Inflammatory macrophage (primary cell): ENCODE measurements around the gene PEAR1.

Experiments
- DNase-seq, 2 donors: peaks; one replicate each; pipeline ENCODE4 v3.0.0-alpha.2; 2020 to 2022

The PEAR1 gene

GRCh38 chr1:156860628-156861423 is 32.7 kb upstream of the PEAR1 start, which contains the start of gene NTRK1:
NTRK1 (plus strand) TSS chr1:156860865; CDS start chr1:156860935, 70 bp downstream.
- DNase-seq, result no peak

DNA sequence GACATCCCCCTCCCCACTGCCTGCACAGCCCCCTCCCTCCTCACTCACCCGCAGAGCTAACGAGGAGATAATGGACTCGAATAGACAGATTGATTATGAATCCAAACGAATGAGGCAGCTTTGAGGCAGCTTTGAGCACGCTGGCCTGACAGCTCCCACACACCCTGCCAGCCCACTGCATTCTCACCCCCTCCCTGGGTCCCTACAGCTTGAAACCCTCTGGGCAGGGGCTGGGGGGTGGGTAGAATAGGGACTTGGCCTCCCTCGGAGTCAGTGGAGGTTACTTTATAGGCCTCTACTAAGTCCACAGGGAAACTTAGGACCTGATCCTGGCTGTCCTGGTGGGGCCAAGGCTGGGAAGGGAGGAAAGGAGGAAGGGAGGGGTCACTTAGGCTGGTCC is 30.9 kb upstream of the PEAR1 start:
- DNase-seq, result no peak

DNA sequence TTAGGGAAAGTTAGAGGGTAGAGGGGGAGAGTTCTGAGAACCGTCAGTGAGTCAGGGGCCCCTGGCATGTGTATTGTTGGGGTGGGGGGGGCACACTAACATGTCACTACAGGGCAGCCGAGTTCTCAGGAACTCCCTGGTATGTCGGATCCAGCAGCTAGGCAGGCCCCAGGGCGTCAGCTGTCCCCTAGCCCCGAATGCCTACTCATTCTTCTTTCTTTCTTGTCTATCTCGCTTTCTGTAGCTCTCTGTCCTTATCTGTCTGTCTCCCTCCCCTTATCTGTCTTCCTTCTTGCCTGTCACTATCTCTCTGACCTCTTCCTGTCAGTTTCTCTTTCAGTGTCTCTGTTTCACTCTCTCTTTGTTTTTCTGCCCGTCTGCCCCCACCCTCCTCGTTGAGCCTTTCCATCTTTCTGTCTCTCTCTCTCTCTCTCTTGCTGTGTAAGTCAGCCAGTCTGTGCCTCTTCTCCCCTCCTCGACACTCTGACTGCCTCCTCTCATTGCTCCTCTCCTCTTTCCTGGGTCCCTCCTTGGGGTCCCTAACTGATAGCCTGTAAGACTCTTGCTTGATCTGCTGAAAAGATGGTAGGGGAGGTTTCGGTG is 30.4 kb upstream of the PEAR1 start:
- no peak for DNase-seq

GRCh38 chr1:156863631-156864030 is 29.9 kb upstream of the PEAR1 start:
- no peak for DNase-seq

- no peak for DNase-seq
Observed at GRCh38 chr1:156864796-156865195, 28.7 kb upstream of the PEAR1 start.

- no peak for DNase-seq
Observed at GRCh38 chr1:156865258-156865657, 28.3 kb upstream of the PEAR1 start.

DNA sequence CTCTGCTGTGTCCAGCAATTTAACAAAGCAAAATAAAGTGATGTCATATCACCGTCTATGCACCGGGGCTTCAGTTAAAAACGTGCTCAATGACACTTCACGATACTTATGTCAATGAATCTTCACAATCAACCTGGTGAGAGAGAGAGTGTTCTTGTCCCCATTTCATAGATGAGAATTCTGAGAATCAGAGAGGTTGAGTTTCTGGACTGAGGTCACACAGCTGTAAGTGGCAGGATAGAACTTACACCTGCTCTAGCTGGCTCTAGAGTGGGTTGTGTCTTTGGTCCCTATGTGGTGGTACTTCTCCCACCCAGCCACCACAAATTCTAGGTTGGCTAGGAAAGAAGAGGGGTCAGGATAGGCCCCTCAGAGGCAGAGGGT is 27.7 kb upstream of the PEAR1 start:
- DNase-seq, result no peak

DNA sequence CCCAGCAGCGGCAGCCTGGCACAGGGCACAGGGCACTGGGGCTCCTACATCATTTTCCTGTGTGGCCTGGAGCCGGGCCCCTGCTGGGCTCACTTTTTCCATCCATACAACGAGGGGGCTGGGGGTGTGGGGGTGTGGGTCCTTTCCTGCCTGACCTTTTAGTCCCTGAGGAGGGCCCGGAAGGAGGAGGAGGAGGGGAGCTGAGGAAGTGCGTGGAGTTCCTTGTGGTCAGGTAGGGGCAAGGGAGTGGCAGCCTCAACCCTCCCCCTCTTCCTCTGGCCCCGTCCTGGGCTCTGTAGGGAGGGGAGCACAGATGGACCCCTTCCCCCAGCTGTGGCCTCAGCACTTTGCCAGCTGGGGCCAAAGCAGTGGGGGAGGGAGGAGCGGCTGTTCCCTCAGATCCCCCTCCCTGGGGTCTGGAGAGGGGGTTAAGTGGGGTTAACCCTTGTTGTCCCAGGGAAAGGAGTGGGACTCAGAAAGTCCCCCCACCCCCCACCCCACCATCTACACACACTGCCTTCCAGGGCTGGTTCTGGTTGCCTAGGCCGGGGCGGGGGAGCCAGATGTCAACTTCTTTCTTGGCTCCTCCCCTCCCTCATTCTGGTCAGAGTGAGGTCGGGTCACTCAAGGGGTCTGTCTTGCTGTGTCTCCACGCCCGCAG is 27.1 kb upstream of the PEAR1 start:
- DNase-seq, result no peak

DNA sequence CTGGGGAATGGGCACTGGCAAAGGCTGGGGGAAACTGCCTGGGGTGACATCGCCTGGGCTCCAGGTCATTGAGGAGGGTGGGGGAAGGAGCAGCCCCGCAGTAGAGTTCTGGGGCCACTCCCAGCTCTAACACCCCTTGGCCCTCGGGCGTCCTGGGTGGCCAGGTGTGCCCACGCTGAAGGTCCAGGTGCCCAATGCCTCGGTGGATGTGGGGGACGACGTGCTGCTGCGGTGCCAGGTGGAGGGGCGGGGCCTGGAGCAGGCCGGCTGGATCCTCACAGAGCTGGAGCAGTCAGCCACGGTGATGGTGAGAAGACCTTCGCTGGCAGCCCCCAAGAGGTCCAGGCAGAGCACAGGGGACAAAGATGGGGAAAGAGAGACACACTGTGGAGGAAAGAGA is 25.2 kb upstream of the PEAR1 start:
- DNase-seq, result no peak

- DNase-seq, result no peak
Observed at GRCh38 chr1:156869455-156869854, 24.1 kb upstream of the PEAR1 start.

- no peak for DNase-seq
Observed at GRCh38 chr1:156873659-156874058, 19.9 kb upstream of the PEAR1 start.

DNA sequence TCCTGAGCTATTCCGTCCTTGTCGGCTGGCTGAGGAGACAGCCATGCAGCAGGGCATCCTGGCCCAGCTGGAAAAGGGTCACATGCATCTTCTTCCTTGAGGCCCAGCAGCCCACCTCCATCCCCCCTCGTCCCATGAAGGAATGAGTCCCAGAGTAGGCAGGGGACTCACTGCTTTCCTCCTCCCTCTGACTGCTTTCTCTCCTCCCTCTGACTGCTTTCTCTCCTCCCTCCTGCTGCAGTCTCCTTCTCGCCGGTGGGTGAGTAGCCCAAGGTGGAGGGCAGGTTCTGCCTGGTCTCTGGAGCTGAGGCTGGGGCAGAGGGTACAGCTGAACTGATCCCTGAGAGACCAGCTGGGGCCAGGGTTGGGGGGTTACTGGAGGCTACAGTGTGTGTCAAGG is 19.4 kb upstream of the PEAR1 start:
- no peak for DNase-seq

GRCh38 chr1:156874572-156875340 is 18.8 kb upstream of the PEAR1 start:
- no peak for DNase-seq

GRCh38 chr1:156875341-156875615 is 18.2 kb upstream of the PEAR1 start:
- DNase-seq, result no peak

DNA sequence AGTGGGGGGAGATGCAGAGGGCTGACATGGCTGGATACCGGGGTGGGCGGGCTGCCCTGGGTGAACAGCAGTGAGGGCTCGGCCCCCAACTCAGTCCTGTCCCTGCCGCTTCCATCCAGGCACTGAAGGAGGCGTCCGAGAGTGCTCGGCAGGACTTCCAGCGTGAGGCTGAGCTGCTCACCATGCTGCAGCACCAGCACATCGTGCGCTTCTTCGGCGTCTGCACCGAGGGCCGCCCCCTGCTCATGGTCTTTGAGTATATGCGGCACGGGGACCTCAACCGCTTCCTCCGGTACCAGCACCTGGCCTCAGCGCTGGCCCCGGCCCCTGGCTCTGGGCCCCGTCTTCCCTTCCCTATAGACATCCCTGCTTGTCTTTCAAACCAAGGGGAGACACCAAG is 17.2 kb upstream of the PEAR1 start:
- DNase-seq, result no peak

- no peak for DNase-seq
Observed at GRCh38 chr1:156877433-156878170, 15.9 kb upstream of the PEAR1 start.

DNA sequence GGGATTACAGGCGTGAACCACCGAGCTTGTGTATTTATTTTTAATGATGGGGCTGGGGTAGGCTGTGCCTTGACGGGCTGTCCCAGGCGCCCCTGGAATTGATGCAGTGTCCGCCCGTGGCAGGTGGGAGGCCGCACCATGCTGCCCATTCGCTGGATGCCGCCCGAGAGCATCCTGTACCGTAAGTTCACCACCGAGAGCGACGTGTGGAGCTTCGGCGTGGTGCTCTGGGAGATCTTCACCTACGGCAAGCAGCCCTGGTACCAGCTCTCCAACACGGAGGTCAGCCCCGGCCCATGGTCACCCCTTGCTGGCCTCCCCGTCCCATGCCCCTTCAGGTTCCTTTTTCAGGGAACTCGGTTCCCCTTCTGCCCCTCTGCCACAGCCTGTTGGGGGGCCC is 13.6 kb upstream of the PEAR1 start:
- no peak for DNase-seq

GRCh38 chr1:156880473-156880872 is 13.0 kb upstream of the PEAR1 start:
- DNase-seq, result no peak

- DNase-seq, result no peak
Observed at GRCh38 chr1:156881101-156881500, 12.4 kb upstream of the PEAR1 start.

- DNase-seq, result no peak
Observed at GRCh38 chr1:156881663-156882062, 11.9 kb upstream of the PEAR1 start.

DNA sequence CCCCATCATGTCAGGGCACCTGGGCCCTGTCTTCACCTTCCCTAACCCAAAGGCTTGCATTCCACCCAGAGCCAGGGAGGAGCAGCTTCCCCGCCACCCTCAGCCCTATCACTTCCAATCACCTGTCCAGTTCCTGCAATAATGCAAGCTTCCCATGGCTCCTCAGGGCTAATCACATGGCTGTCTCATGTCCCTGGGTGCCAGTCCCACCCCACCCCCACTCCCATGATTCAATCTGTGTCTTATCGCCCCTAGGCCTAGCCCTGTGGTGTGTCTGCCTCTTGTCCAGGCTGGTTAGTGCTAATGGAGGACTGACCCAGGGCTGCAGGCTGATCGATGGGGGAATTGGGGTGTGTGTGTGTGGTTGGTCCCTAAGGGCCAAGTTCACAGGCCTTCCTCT is 11.0 kb upstream of the PEAR1 start:
- no peak for DNase-seq

GRCh38 chr1:156883919-156884318 is 9.6 kb upstream of the PEAR1 start:
- DNase-seq, result no peak
